ENCODE measurements around the gene CCDC116.
"Not testable (repeated sequence)": the region's sequence is repeated elsewhere in the genome, so short reads cannot be mapped to it uniquely, and the experiment has no call there.

Gene CCDC116, protein sequence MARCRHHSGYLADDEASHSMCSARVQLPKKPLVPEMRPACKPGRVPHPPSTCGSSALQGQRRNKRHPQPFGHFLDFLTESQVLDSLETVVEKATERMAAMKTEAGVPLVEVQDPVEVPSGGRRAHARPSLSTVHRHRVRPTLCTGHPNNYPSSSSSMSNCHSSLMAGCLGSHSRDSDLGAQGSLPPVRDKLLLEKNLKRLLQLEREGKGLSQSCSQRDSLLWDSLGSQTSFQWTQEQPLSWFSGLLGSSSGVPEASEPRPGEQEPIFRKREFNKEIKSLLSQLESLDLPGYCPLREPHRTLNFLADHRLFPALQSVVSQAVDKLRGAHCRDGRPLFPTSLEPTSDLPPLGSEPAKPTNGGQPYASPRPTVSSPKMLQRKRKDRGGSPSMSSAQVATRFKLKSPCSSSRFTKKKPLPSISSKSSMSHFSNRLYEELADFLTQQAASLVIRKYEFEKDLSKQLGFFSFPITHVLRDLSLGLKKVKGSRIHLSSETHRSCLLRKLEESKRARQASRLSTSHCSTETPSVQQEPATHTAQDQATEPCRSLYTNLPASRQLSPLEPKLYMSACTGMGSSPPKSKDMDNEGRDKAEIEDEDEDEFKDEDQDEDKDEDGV

DNA sequence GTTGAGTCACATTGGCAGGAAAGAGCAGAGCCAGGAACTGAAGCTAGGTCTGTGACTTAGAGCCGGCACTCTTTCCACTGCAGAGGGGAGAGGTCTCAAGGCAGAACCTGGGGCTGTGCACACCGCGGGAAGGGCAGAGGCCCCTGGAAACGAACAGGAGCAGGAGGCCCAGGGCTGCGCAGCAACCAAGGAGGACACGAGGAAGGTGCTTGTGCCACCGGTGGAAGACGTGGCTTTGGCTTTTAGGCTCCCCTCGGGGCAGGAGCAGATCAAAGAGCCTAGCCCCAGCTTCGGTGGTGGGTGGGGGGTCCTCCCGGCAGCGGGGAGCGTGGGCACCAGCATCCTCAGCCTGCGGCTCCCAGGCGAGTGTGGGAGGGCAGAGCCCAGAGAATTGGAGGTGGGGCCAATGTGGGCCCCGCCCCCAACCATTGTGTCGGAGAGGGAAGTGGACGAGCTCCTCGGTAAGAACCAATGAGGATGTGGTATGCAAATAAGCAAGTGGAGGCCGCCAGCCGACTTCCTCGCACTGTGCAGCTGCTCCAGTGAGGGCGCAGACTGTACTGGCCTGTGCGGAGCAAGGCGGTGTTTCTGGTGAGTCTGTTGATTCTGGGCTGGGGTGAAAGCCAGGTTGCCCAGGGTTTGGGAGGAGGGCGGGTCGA lies at the start of gene CCDC116:
Gene CCDC116, plus strand, starts transcription at position 524 of the 659 bp plus-strand sequence. CDS start 422 bp downstream, outside the sequence.
- DNase-seq (ENCODE audit: low spot score), result no peak

GRCh38 chr22:21582801-21583740 lies 49.5 kb upstream of the CCDC116 start:
- DNase-seq (ENCODE audit: low spot score), result no peak

GRCh38 chr22:21585389-21585788 lies 47.2 kb upstream of the CCDC116 start:
- no peak for DNase-seq (ENCODE audit: low spot score)

DNA sequence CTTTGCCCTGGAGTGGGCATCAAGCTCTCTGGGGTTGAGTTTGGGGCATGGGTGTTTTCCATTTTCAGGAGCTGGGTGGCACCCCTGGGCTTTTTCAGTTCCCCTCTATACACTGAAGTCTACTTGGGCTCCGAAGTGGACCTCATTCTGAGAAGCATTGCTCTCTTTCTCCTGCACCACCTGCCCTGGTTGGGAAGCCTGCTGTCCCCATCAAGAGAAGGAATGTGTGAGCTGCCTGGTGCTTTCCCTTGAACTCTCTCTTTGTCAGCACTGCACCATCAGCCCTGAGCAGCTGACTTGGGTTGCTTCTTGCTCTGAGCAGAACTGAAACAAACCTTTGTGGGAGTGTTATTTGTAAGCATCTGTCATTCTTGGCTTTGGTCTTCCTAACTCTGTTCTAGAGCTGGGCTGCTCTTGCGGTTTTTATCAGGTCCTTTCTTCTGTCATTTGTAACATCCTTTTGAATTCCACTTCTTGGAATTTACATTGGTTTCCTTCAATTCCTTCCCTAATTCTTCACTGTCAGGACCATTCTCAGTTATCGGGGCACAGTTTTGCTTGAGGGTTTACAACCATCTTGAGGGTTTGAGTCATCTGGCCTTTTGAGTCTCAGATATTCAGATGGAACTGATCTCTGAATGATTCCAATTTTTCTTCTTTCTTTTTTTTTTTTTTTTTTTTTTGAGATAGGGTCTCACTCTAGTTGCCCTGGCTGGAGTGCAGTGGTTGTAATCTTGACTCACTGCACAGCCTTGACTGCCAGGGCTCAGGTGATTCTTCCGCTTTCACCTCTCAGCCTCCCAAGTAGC lies 44.6 kb upstream of the CCDC116 start:
- DNase-seq (ENCODE audit: low spot score), result peak; percentile 76

DNA sequence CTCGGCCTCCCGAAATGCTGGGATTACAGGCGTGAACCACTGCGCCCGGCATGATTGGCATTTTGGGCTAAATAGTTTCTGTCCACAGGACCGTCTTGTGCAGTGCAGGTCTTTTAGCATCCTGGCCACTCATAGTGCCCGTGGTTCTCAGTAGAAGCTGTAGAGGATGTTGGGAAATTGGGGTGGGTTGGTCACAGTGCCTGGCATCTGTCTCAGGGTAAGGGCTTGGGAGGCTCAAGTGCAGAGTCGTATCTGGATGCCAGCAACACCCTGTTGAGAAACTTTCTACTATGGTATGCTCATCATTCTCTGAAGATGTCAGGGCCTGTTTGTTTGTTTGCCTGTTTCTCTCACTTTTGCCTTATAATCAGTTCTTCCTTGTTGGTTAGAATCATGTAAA lies 43.2 kb upstream of the CCDC116 start:
- no peak for DNase-seq (ENCODE audit: low spot score)

GRCh38 chr22:21590809-21591641 lies 41.5 kb upstream of the CCDC116 start:
- no peak for DNase-seq (ENCODE audit: low spot score)

DNA sequence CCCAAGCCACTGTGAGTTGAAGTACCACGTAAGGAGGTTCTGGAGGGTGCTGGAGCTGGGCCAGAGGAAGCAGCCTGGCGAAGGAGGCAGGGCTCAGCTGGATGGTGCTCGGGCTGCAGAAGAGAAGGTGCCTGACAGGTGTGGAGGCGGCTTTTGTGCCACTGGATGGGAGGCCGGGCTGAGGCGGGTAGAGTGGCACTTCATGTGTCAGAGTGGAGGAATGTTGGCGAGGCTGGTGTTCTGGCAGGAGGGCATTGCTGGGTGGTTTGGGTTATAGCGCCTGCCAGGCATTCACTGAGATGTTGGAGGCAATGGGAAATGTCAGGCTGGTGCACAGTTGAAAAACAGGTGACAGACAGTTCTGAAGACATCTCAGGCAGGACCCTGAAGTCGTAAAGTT lies 40.9 kb upstream of the CCDC116 start:
- DNase-seq (ENCODE audit: low spot score), result no peak

DNA sequence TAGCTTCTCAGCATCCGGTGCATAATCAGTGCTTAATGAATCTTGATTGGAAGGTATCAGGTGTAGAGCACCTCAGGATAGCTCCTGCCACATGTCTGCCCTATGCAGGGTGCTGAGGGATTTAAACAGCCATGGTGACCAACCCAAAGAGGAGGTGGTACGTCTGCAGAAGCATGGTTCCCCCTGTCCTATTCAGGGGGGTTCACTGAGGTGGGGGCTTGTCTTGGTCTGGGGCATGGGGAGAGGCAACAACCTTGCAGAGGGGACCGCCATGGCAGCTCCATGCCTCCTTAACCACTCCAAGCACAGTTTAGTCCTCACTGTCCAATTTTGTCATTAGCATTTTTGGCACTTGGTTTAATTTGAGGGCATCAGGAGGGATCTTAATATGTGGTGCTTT lies 40.1 kb upstream of the CCDC116 start:
- no peak for DNase-seq (ENCODE audit: low spot score)

DNA sequence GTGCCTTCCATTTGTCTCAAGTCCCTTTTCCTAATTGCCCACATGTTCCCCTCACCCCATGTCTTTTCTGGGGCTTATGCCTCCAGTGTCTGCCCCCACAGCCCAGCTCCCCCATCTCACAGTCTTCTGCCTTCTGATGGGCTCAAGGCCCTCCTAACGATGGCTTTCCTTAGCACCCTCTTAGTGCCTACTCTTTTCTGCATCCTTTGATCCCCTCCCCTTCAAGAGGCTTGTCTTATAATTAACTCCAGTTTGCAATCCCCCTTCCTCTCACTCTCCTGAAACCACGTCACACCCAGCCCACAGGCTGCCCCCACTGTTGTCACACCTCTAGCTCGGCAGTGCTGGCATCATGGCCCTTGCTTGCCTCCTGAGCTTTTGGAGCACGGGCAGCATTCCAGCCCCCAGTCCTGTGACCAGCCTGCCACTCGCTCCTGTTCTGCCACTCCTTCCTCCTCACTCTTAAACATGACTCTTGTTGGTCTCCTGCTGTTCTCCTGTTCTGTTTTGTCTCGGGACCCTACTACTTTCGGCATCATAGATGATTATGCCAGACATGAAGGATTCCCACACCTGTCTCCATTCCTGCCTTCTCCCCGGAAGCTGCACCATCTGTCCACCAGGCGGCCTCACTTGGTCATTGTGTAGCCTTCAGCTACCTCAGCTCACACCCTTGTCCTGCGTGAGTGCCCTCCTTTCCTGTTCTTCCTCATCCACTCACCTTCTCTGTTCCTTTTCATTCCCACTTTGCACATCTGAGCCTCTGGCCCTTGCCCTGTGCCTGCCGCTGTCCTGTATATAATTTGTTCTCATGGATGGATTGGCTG lies 38.9 kb upstream of the CCDC116 start:
- DNase-seq (ENCODE audit: low spot score), result no peak

DNA sequence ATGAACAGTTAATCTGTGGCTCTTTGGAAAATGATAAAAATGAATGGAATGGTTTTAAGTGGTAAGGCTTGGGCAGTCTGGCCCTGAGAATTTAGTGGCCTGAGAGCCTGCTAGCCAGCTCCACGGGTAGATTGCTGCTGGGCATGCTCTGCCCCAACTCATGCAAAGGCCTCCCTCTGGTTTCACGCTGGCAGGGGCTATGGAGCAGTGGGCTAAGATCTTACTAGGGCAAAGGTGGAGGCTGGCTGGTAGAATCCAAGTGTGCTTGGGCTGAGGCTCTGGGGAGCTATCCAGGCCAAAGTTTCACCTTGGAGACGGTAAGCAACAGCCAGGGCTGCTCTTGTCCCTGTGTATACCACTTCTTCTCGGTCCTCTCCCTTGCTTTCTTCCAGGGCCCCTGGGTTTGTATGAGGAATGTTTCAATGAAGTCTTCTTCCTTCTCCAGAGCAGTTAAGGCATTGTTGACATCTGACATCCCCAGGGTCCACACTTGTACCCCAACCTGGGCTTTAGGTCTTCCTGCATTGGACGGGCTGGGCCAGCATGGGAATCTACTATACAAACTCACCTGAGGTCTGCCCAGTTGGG lies 37.6 kb upstream of the CCDC116 start:
- no peak for DNase-seq (ENCODE audit: low spot score)

- not testable (repeated sequence) for DNase-seq (ENCODE audit: low spot score)
Observed at GRCh38 chr22:21596356-21597135, 36.0 kb upstream of the CCDC116 start.

DNA sequence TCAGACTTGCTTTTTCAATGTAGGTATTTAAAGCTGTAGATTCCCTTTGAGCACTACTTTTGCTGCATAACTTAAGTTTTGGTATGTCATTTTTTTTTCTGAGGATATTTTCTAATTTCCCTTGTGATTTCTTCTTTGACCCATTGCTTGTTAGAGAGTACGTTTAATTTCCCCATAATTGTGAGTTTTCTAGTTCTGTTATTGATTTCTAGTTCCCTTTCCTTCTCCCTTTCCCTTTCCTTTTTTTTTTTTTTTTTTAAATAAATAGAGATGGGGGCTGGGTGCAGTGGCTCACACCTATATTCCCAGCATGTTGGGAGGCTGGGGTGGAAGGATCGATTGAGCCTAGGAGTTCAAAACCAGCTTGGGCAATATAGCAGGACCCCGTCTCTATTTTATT lies 34.3 kb upstream of the CCDC116 start:
- no peak for DNase-seq (ENCODE audit: low spot score)

- no peak for DNase-seq (ENCODE audit: low spot score)
Observed at GRCh38 chr22:21599053-21599893, 33.3 kb upstream of the CCDC116 start.

GRCh38 chr22:21602579-21602978 lies 30.0 kb upstream of the CCDC116 start:
- no peak for DNase-seq (ENCODE audit: low spot score)

- no peak for DNase-seq (ENCODE audit: low spot score)
Observed at GRCh38 chr22:21603973-21604372, 28.6 kb upstream of the CCDC116 start.

GRCh38 chr22:21605887-21606564 lies 26.5 kb upstream of the CCDC116 start:
- no peak for DNase-seq (ENCODE audit: low spot score)

- DNase-seq (ENCODE audit: low spot score), result no peak
Observed at GRCh38 chr22:21606775-21607174, 25.8 kb upstream of the CCDC116 start.
